Spleen (tissue), 11 donors: Measurements from ENCODE around the gene ACBD3. TPM values are rescaled to one million over a fixed set of nuclear protein-coding genes. Genes with fewer than 3 reads are reported as not detected.

Experiments used
- DNase-seq: peaks from one replicate; pipeline ENCODE4 v3.0.0-alpha.2; 2020
- H3K27ac ChIP-seq, 8 donors: fragments of 200-600 bp; sonication (generic) in 7 of 8; 1 replicate in 4 of 8; 2 replicates in 4 of 8; pipeline versions ENCODE4 v1.5.0 to v1.8.0; 2016 to 2021; ENCODE audit warnings: inconsistent platforms in 4 of 8, mild to moderate bottlenecking in 4 of 8, moderate library complexity in 1 of 8
- H3K27me3 ChIP-seq, 7 donors: fragments of 200-600 bp; sonication (generic) in 6 of 7; replicated peaks in 1 of 7; 1 replicate in 4 of 7; 2 replicates in 3 of 7; pipeline versions ENCODE4 v1.5.0 to v1.8.0; 2016 to 2021; ENCODE audit warnings: inconsistent platforms in 3 of 7, mild to moderate bottlenecking in 1 of 7
- H3K36me3 ChIP-seq, 6 donors: fragments of 200-600 bp; sonication (generic) in 5 of 6; 1 replicate in 4 of 6; 2 replicates in 2 of 6; pipeline versions ENCODE4 v1.5.0 to v1.8.0; 2016 to 2021; ENCODE audit warnings: inconsistent platforms in 2 of 6
- H3K4me1 ChIP-seq, 6 donors: fragments of 200-600 bp; sonication (generic) in 5 of 6; 1 replicate in 3 of 6; 2 replicates in 3 of 6; pipeline versions ENCODE4 v1.5.0 to v1.8.0; 2016 to 2021; ENCODE audit warnings: inconsistent platforms in 3 of 6
- H3K4me3 ChIP-seq, 8 donors: fragments of 200-600 bp; sonication (generic) in 7 of 8; 1 replicate in 4 of 8; 2 replicates in 4 of 8; pipeline versions ENCODE4 v1.5.0 to v1.8.0; 2016 to 2021; ENCODE audit warnings: inconsistent platforms in 4 of 8, mild to moderate bottlenecking in 4 of 8, moderate library complexity in 2 of 8
- H3K9me3 ChIP-seq, 8 donors: fragments of 200-600 bp; sonication (generic) in 7 of 8; 1 replicate in 4 of 8; 2 replicates in 4 of 8; pipeline versions ENCODE4 v1.5.0 to v1.8.0; 2016 to 2021; ENCODE audit warnings: inconsistent platforms in 4 of 8
- CTCF ChIP-seq, 11 experiments: fragments of 200-600 bp in 7 of 11; fragments of 450-650 bp in 4 of 11; sonication (generic) in 4 of 11; IDR thresholded peaks in 8 of 11; conservative IDR thresholded peaks in 3 of 11; 1 replicate in 7 of 11; 2 replicates in 4 of 11; pipeline versions ENCODE4 v1.4.0 to v1.8.0; 2016 to 2021; ENCODE audit warnings: antibody characterized with exemption in 11 of 11, inconsistent platforms in 4 of 11, mild to moderate bottlenecking in 1 of 11
- POLR2A ChIP-seq, 3 donors: fragments of 450-650 bp; IDR thresholded peaks; one replicate each; pipeline ENCODE4 v1.5.1; 2017; ENCODE audit warnings: antibody characterized with exemption in 3 of 3, mild to moderate bottlenecking in 1 of 3
- POLR2AphosphoS5 ChIP-seq, 3 donors: sonication (generic); formaldehyde crosslinking; IDR thresholded peaks; one replicate each; pipeline ENCODE4 v1.5.1; 2017; ENCODE audit warnings: antibody characterized with exemption in 3 of 3
- WGBS, 5 donors: extraction: QIAGEN DNeasy Blood & Tissue Kit in 3 of 5; methylation state at CpG; one replicate each; pipeline versions ENCODE4 v1.1.5 to v1.1.7; 2013 to 2018; 5-methylcytosine and 5-hydroxymethylcytosine counted together
- intact Hi-C: fragments of 100-400 bp; cut with DNase I; formaldehyde crosslinking; loops from one replicate; pipeline ENCODE4 v1.15.0; 2023; ENCODE audit warnings: low total_unique reads
- polyA plus RNA-seq, 3 donors: library from polyadenylated mRNA; stranded (reverse); fragments of 200-250 nt; gene quantifications; one replicate each; pipeline ENCODE4 v1.2.1, GENCODE V29; 2013
- total RNA-seq, 7 donors: library from RNA; depleted of rRNA in 3 of 7; stranded (reverse); fragments of >200 nt in 3 of 7; fragmentation: NEBNext Ultra II Directional in 4 of 7; extraction: Animal tissue kit (Norgen Biotek cat#: 25700) in 4 of 7; gene quantifications; one replicate each; pipeline versions ENCODE4 v1.1.0 to v1.2.1, GENCODE V29; 2016 to 2021
- donor health status: healthy with polysubstance abuse.
- donor health status: DM: no; HTN: no; CAD: no; lungs with moderate emphysema.
- donor health status: DM: no; HTN: no; CAD: no.
- donor health status: Bipolar disorder and iron deficiency.
- donor health status: healthy.
- donor health status: DM: no; HTN: no; CAD: no.
- donor health status: DM: yes; HTN: yes; CAD: no.

The ACBD3 gene
- total and polyA plus RNA-seq, 10 donors: 6.1 to 43.0 (median 30.3) TPM

- Histone ChIP-seq H3K36me3 (peaks cover 0 to 94% (median 67%) of the 10 kb centered on the region in 6 donors), H3K4me1 (peaks cover 0 to 53% (median 18%) of the 10 kb centered on the region in 6 donors), H3K9me3 (no peaks in the 10 kb centered on the region), H3K27ac (peak overlapping the region in 1 of 8 donors; percentile 9), H3K4me3 (no peak overlapping the region), H3K27me3 (no peaks in the 10 kb centered on the region)
- WGBS, 5 donors: 87 to 97% (median 96%) methylated on average over 1 of the region's 1 CpG
- TF ChIP-seq CTCF (IDR thresholded peaks at IDR 0.05 in 8 of 11, conservative IDR thresholded peaks at IDR 0.05 in 3 of 11) (no peak), POLR2AphosphoS5 (IDR thresholded peaks at IDR 0.05) (no peak), POLR2A (IDR thresholded peaks at IDR 0.05) (no peak)
- DNase-seq: no peak
- intact Hi-C loops: no loop called here
Observed at GRCh38 chr1:226154593-226154992, 31.9 kb downstream of the ACBD3 start.

GRCh38 chr1:226149806-226150205, 36.7 kb downstream of the ACBD3 start:
- no peak overlapping the region for H3K27ac ChIP-seq
- H3K9me3 ChIP-seq: no peaks in the 10 kb centered on the region
- WGBS, 5 donors: 86 to 95% (median 89%) methylated on average over 4 of the region's 4 CpGs
- H3K36me3 ChIP-seq: peaks cover 0 to 100% (median 73%) of the 10 kb centered on the region in 6 donors
- no peak overlapping the region for H3K4me3 ChIP-seq
- no peak for TF ChIP-seq CTCF (IDR thresholded peaks at IDR 0.05 in 8 of 11, conservative IDR thresholded peaks at IDR 0.05 in 3 of 11)
- no peak for TF ChIP-seq POLR2AphosphoS5 (IDR thresholded peaks at IDR 0.05)
- no peak for TF ChIP-seq POLR2A (IDR thresholded peaks at IDR 0.05)
- DNase-seq: no peak
- intact Hi-C loops: no loop called here
- H3K4me1 ChIP-seq: peaks cover 0 to 12% (median under 1%) of the 10 kb centered on the region in 6 donors
- H3K27me3 ChIP-seq: no peaks in the 10 kb centered on the region

GRCh38 chr1:226148121-226148648, 38.4 kb downstream of the ACBD3 start:
- peaks cover 0 to 100% (median 65%) of the 10 kb centered on the region in 6 donors for H3K36me3 ChIP-seq
- no peak overlapping the region for H3K4me3 ChIP-seq
- DNase-seq: no peak
- TF ChIP-seq CTCF (IDR thresholded peaks at IDR 0.05 in 8 of 11, conservative IDR thresholded peaks at IDR 0.05 in 3 of 11): no peak
- TF ChIP-seq POLR2AphosphoS5 (IDR thresholded peaks at IDR 0.05): no peak
- TF ChIP-seq POLR2A (IDR thresholded peaks at IDR 0.05): no peak
- H3K9me3 ChIP-seq: no peaks in the 10 kb centered on the region
- no peak overlapping the region for H3K27ac ChIP-seq
- H3K27me3 ChIP-seq: no peaks in the 10 kb centered on the region
- no peaks in the 10 kb centered on the region for H3K4me1 ChIP-seq
- intact Hi-C loops: no loop called here

- no peak for DNase-seq
- Histone ChIP-seq H3K4me3 (no peak overlapping the region), H3K36me3 (peaks cover 0 to 68% (median 34%) of the 10 kb centered on the region in 6 donors), H3K9me3 (no peaks in the 10 kb centered on the region), H3K4me1 (no peaks in the 10 kb centered on the region), H3K27me3 (no peaks in the 10 kb centered on the region), H3K27ac (no peak overlapping the region)
- WGBS, 5 donors: 76 to 88% (median 81%) methylated on average over 5 of the region's 5 CpGs
- intact Hi-C loops: no loop called here
- TF ChIP-seq POLR2AphosphoS5 (IDR thresholded peaks at IDR 0.05) (no peak), CTCF (IDR thresholded peaks at IDR 0.05 in 8 of 11, conservative IDR thresholded peaks at IDR 0.05 in 3 of 11) (no peak), POLR2A (IDR thresholded peaks at IDR 0.05) (no peak)
Observed at GRCh38 chr1:226144045-226144444, 42.5 kb downstream of the ACBD3 start.
